ENCODE results near the gene ABCD1. TPM values are rescaled to one million over a fixed set of nuclear protein-coding genes. Genes with fewer than 3 reads are reported as not detected.
"Not testable (repeated sequence)": the region's sequence is repeated elsewhere in the genome, so short reads cannot be mapped to it uniquely, and the experiment has no call there.

The ABCD1 gene
- total RNA-seq, 1 experiment from 2014 or later = 3.5 TPM

DNA sequence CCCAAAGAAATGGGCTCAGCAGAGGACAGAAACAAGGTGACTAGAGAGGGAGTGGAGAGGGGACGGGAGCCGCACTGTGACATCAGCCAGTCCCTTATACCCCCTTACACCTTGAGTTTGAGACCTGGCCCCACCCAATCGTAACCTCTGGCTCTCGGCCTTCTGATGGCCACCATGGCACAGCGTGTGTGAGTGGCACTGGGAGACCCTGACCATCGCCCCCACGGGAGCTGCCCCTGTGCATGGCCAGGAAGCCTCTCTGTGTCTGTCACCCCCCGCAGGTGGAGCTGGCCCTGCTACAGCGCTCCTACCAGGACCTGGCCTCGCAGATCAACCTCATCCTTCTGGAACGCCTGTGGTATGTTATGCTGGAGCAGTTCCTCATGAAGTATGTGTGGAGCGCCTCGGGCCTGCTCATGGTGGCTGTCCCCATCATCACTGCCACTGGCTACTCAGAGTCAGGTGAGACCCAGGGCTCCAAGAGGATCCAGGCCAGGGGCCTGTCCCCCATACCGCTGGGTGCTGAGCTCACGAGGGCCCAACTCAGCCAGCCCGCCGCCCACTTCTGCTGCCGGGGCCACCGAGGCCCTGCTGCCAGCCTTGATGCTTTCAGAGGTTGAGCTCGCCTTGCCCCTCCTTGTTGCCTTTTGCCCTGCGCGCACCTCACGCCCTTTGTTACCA lies 4.4 kb downstream of the ABCD1 start:
- CTCF ChIA-PET = interaction anchor here (0.5 to 0.6 kb wide), 3 partner anchors 29 to 634 kb away, joined by 3 to 4 read pairs (median 3); no protein-coding TSS in a partner anchor
- intact Hi-C loops (cut with micrococcal nuclease) = no loop called here
- POLR2A ChIA-PET = no interaction called here
- Mint-ChIP-seq H3K4me1 (ENCODE audit: insufficient read depth, unreplicated experiment) (peaks cover 28% of the 10 kb centered on the region), H3K36me3 (ENCODE audit: insufficient read depth, unreplicated experiment) (peaks cover 12% of the 10 kb centered on the region), H3K9me3 (ENCODE audit: unreplicated experiment) (no peaks in the 10 kb centered on the region), H3K27ac (ENCODE audit: low read depth, unreplicated experiment) (no peak overlapping the region), H3K27me3 (ENCODE audit: insufficient read depth, unreplicated experiment) (no peaks in the 10 kb centered on the region), H3K4me3 (ENCODE audit: unreplicated experiment) (no peak overlapping the region)
- TF ChIP-seq CTCF (IDR thresholded peaks at IDR 0.05; ENCODE audit: unreplicated experiment) = no peak
- BruUV-seq (replicated peaks) = no TSS peak
- DNase-seq (ENCODE audit: unreplicated experiment) = no peak

DNA sequence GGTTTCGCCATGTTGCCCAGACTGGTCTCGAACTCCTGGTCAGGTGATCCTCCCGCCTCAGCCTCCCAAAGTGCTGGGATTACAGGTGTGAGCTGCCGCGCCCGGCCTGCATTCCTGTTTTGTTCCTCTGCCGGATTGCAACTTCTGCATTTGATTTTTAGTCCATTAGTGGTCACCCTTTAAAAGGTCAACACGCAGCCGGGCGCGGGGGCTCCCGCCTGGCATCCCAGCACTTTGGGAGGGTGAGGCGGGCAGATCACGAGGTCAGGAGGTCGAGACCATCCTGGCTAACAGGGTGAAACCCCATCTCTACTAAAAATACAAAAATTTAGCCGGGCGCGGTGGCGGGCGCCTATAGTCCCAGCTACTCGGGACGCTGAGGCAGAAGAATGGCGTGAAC lies 5.5 kb downstream of the ABCD1 start:
- POLR2A ChIA-PET = interaction anchor here (0.6 kb wide), 1 partner anchor 67 kb away, joined by 3 read pairs; no protein-coding TSS in a partner anchor
- H3K9me3 Mint-ChIP-seq (ENCODE audit: unreplicated experiment); H3K27ac Mint-ChIP-seq (ENCODE audit: low read depth, unreplicated experiment); DNase-seq (ENCODE audit: unreplicated experiment); BruUV-seq (replicated peaks); CTCF ChIA-PET; H3K4me3 Mint-ChIP-seq (ENCODE audit: unreplicated experiment); H3K27me3 Mint-ChIP-seq (ENCODE audit: insufficient read depth, unreplicated experiment); intact Hi-C loops (cut with micrococcal nuclease): not testable (repeated sequence)
- H3K36me3 Mint-ChIP-seq (ENCODE audit: insufficient read depth, unreplicated experiment) = peaks cover 12% of the 10 kb centered on the region
- H3K4me1 Mint-ChIP-seq (ENCODE audit: insufficient read depth, unreplicated experiment) = peaks cover 28% of the 10 kb centered on the region

DNA sequence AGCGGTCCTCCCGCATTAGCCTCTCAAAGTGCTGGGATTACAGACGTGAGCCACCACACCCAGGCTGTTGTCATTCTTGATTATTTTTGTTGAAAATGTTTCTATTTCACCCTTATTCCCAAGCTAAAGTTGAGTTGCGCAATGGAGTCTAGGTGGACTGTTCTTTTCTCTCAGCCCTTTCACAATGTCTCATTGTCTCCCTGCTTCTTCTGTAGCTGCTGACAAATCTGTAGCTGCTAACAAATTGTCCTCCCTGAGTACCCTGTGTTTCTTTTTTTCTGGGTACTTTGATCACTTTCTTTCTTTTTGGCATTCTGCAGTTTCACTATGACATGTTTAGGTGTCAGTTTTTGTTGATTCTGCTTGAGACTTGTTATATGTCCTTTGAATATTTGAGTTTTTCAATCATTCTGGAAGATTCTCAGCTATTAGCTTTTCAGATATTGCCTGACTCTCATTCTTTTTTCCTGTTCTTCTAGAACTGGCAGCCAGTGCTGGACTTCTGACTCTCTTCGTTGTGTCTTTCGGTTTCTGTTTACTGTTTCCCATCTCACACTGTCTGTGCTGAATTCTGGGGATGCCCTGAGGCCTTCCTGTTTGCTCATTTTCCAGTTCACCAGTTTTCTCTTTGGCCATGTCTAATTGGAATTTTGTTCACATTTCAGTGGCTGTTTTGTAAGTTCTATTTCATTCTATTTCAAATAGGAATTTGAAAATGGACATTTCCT lies 6.6 kb downstream of the ABCD1 start:
- Mint-ChIP-seq H3K27me3 (ENCODE audit: insufficient read depth, unreplicated experiment) (no peaks in the 10 kb centered on the region), H3K36me3 (ENCODE audit: insufficient read depth, unreplicated experiment) (peaks cover 12% of the 10 kb centered on the region), H3K27ac (ENCODE audit: low read depth, unreplicated experiment) (peak overlapping the region; percentile 39), H3K4me1 (ENCODE audit: insufficient read depth, unreplicated experiment) (peaks cover 28% of the 10 kb centered on the region), H3K4me3 (ENCODE audit: unreplicated experiment) (peak overlapping the region; percentile 19), H3K9me3 (ENCODE audit: unreplicated experiment) (peaks cover 7% of the 10 kb centered on the region)
- POLR2A ChIA-PET = interaction anchor here (0.7 kb wide), 1 partner anchor 50 kb away, joined by 3 read pairs; no protein-coding TSS in a partner anchor
- intact Hi-C loops (cut with micrococcal nuclease) = no loop called here
- no peak for TF ChIP-seq CTCF (IDR thresholded peaks at IDR 0.05; ENCODE audit: unreplicated experiment)
- no TSS peak for BruUV-seq (replicated peaks)
- peak; percentile 70 for DNase-seq (ENCODE audit: unreplicated experiment)
- CTCF ChIA-PET = interaction anchor here (0.6 to 1.1 kb wide), 2 partner anchors 22 to 817 kb away, joined by 3 to 5 read pairs; no protein-coding TSS in a partner anchor

DNA sequence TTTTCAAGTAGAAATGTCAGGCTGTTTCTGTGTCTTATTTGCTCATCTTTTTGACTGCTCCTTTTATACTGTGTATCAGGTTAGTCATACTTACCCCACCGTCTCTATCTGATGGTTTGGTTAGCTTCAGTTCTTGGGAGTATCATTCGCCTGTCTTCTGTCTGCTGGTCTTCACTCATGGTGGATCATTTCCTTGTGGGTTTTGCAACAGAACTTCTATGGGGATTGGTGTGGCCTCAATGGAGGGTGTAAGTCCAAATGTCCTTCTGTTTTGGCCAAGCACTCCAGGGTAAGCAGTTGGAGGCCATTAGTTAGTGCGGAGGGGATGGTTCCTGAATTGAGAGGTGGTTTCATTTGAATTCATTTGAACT lies 7.2 kb downstream of the ABCD1 start:
- no TSS peak for BruUV-seq (replicated peaks)
- H3K27me3 Mint-ChIP-seq (ENCODE audit: insufficient read depth, unreplicated experiment) = no peaks in the 10 kb centered on the region
- peak overlapping the region; percentile 39 for H3K27ac Mint-ChIP-seq (ENCODE audit: low read depth, unreplicated experiment)
- H3K4me1 Mint-ChIP-seq (ENCODE audit: insufficient read depth, unreplicated experiment) = peaks cover 27% of the 10 kb centered on the region
- peaks cover 7% of the 10 kb centered on the region for H3K9me3 Mint-ChIP-seq (ENCODE audit: unreplicated experiment)
- ChIA-PET POLR2A (interaction anchor here (0.7 to 1.3 kb wide), 2 partner anchors 9 to 50 kb away, joined by 3 read pairs; no protein-coding TSS in a partner anchor), CTCF (interaction anchor here (0.6 kb wide), 1 partner anchor 816 kb away, joined by 3 read pairs; no protein-coding TSS in a partner anchor)
- H3K36me3 Mint-ChIP-seq (ENCODE audit: insufficient read depth, unreplicated experiment) = peaks cover 12% of the 10 kb centered on the region
- intact Hi-C loops (cut with micrococcal nuclease) = no loop called here
- DNase-seq (ENCODE audit: unreplicated experiment) = no peak
- TF ChIP-seq CTCF (IDR thresholded peaks at IDR 0.05; ENCODE audit: unreplicated experiment) = no peak
- H3K4me3 Mint-ChIP-seq (ENCODE audit: unreplicated experiment) = no peak overlapping the region

Data from MCF 10A (cell line).